Thyroid gland (tissue), 4 donors: Measurements from ENCODE around the gene LDB3.

Experiments used
- CTCF ChIP-seq, 6 experiments: fragments of 200-600 bp in 3 of 6; fragments of 450-650 bp in 3 of 6; sonication (generic) in 3 of 6; IDR thresholded peaks; one replicate each; pipeline ENCODE4 v1.5.1; 2016 to 2019; ENCODE audit warnings: antibody characterized with exemption in 6 of 6, mild to moderate bottlenecking in 2 of 6, inconsistent platforms in 1 of 6, moderate library complexity in 1 of 6
- POLR2A ChIP-seq, 2 donors: fragments of 450-650 bp; IDR thresholded peaks; one replicate each; pipeline ENCODE4 v1.6.1; 2017; ENCODE audit warnings: antibody characterized with exemption in 2 of 2, mild to moderate bottlenecking in 2 of 2, moderate library complexity in 1 of 2

GRCh38 chr10:86686972-86687371 is 18.7 kb downstream of the LDB3 start:
- no peak for TF ChIP-seq CTCF (IDR thresholded peaks at IDR 0.05)
- no peak for TF ChIP-seq POLR2A (IDR thresholded peaks at IDR 0.05)
